GM19438 (cell line): ENCODE data around the gene ZNF469.

Experiments used
- ATAC-seq: cut with Tn5 transposase; IDR thresholded peaks from one replicate; pipeline ENCODE4 v1.9.1; 2021; ENCODE audit warnings: low read depth; ENCODE audit not compliant: unreplicated experiment

ZNF469 gene

GRCh38 chr16:88375236-88375975 lies 7.4 kb upstream of the ZNF469 start:
- ATAC-seq, result no peak

- ATAC-seq, result no peak
Measured at GRCh38 chr16:88375996-88376834, 6.5 kb upstream of the ZNF469 start.

GRCh38 chr16:88376835-88377726 lies 5.7 kb upstream of the ZNF469 start:
- no peak for ATAC-seq

- ATAC-seq, result no peak
Measured at GRCh38 chr16:88377961-88378360, 4.8 kb upstream of the ZNF469 start.

GRCh38 chr16:88378401-88378800 lies 4.4 kb upstream of the ZNF469 start:
- ATAC-seq, result no peak

- no peak for ATAC-seq
Measured at GRCh38 chr16:88378836-88379693, 3.7 kb upstream of the ZNF469 start.

- ATAC-seq, result no peak
Measured at GRCh38 chr16:88379694-88380040, 3.1 kb upstream of the ZNF469 start.

- no peak for ATAC-seq
Measured at GRCh38 chr16:88380099-88380498, 2.7 kb upstream of the ZNF469 start.

- ATAC-seq, result no peak
Measured at GRCh38 chr16:88380619-88381018, 2.1 kb upstream of the ZNF469 start.

- no peak for ATAC-seq
Measured at GRCh38 chr16:88381820-88382451, 823 bp upstream of the ZNF469 start.

- no peak for ATAC-seq
Measured at GRCh38 chr16:88383401-88384221, 852 bp downstream of the ZNF469 start.

- ATAC-seq, result no peak
Measured at GRCh38 chr16:88384222-88385111, 1.7 kb downstream of the ZNF469 start.

- ATAC-seq, result no peak
Measured at GRCh38 chr16:88385112-88385594, 2.4 kb downstream of the ZNF469 start.

- ATAC-seq, result no peak
Measured at GRCh38 chr16:88385831-88386815, 3.4 kb downstream of the ZNF469 start.

- ATAC-seq, result no peak
Measured at GRCh38 chr16:88387180-88387765, 4.5 kb downstream of the ZNF469 start.
